CD4-positive, alpha-beta T cell treated with Interleukin-15 for 4 hours (primary cell): Measurements from ENCODE around the gene PROP1.
"Not testable (repeated sequence)": the region's sequence is repeated elsewhere in the genome, so short reads cannot be mapped to it uniquely, and the experiment has no call there.

Experiments
- DNase-seq: peaks from one replicate; pipeline ENCODE4 v3.0.0-alpha.2; 2020; ENCODE audit warnings: low spot score

Gene PROP1

DNA sequence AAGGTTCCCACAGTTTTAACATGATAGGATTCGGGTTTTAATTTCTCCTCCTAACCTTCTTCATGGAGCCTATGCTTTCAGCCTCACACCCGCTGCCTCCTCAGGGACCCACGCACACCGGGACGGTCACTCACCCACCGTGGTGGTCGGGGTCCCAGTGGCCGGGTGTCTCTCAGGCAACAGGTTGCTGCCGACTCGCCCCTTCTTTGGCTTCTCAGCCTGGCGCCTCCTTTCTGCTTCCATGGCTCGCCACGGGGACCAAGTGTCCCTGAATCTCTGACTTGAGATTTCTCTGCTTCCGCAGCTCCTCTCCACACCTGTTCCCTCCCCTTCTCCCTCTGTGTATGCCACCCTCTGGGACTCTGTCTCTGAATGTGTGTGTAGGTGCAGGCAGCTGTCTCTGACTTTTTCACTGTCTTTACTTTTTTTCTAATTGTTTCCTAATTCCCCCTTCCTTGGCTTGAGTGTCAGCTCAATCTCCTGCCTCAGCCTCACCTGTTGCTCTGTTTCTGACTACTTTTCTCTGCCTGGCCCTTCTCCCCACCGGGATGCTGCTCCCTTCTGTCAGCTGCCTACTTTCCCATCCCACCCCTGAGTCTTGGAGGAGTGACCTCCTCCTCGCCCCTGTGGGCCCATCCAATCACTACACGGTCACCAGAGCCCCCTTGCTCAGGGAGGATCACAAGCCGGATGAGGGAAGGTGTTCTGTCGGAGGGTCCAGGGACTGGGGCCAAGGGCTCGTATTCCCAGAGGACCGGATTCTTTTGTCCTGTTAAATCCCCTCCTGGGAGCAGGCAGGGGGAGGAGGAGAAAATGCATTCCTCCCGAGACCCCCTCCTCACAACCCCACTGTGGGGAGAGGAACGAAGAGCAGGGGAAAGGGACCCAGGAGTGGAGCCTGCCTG, at the start of gene PROP1:
PROP1 (minus strand) TSS at position 552 of the 905 bp plus-strand sequence; CDS start at position 243, 309 bp downstream.
- DNase-seq, result no peak

DNA sequence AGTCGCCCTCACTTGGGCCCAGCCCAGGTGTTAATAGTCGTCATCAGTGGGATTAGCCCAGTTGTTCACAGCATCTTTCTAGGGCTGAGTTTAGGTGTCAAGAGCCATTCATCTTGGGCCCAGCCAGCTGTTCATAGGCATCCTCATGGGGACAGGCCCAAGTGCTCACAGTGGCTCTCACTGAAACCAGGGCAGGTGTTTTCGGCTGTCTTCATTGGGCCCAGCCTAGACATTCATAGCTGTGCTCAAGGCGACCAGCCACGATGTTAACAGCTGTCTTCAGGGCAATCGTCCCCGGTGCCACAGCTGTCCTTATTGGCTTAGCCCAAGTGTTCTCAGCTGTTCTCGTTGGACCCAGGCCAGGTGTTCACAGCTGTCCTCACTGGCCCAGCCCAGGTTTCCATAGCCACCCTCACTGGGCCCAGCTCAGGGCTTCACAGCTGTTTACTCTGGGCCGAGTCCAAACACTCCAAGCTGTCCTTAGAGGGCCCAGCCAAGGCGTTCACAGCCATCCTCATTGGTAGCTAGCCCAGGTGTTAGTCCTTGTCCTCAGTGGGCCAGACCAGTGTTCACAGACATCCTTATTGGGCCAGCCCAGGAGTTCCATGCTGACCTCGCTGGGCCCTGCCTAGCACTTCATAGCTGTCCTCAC, 23.5 kb upstream of the PROP1 start:
- not testable (repeated sequence) for DNase-seq

DNA sequence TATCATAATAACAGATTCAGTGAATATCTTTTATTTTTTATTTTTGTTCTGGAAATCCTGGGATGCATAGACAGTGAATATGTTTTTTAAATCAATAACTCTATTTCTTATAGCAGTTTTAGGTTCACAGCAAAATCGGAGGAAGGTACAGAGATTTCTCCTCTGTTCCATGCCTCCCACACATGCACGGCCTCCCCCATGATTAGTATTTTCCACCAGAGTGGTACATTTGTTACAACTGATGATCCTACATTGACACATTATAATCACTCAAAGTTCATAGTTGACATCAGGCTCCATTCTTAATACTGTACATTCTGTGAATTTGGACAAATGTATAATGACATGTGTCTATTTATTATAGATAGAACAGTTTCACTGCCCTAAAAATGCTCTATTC, 16.7 kb upstream of the PROP1 start:
- not testable (repeated sequence) for DNase-seq

DNA sequence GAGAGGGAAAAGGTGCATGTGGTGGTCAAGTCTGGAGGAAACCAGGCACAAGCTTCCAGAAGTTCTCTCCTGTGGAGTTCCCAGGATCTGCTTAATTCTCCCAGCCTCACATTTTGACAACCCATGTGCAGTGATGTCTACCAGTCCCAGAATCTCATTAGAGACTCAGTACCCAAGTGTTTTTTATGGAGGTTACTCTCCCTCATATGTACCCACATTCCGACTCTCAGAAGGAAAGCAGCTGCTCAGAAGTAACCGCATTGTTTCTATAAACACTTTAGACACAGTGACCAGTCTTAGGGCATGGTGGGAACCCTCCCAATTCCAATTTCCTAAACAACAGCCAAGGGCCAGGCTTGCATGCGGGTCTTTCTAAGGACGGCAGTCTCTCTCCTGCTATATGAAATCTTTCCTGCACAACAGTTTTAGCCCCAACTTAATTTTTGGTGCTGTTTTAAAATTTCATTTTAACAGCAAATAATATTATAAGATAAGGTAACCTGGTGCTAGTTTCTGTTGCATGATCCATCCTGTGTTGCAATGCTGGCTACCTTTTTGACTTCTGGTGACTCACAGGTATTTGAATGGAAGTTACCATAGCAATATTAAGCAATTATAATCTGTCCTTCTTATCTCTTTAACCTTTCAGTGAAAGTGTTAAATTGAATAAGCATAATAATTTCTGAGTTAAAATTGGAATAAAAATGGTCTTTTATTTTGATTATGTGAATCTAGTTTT, 15.9 kb upstream of the PROP1 start:
- not testable (repeated sequence) for DNase-seq

DNA sequence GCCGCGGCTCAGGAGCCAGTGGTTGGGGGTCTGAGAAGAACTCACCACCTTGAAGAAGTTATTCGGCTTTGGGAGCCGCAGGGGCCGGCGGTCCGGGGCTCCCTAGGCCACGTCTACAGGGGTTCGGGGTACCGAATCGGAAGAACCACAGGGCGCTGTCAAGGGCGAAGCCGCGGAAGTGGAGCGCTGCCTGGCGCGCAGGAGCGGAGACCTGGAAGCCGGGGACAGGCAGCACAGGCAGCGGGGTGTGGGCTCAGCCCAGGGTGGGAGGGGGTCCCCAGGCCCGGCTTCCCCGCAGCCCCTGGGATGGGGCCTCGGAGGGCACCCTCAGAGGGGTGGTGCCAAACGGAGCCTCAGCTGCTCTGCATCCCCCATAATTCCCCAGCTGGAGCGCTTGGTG, 11.2 kb upstream of the PROP1 start:
- not testable (repeated sequence) for DNase-seq

DNA sequence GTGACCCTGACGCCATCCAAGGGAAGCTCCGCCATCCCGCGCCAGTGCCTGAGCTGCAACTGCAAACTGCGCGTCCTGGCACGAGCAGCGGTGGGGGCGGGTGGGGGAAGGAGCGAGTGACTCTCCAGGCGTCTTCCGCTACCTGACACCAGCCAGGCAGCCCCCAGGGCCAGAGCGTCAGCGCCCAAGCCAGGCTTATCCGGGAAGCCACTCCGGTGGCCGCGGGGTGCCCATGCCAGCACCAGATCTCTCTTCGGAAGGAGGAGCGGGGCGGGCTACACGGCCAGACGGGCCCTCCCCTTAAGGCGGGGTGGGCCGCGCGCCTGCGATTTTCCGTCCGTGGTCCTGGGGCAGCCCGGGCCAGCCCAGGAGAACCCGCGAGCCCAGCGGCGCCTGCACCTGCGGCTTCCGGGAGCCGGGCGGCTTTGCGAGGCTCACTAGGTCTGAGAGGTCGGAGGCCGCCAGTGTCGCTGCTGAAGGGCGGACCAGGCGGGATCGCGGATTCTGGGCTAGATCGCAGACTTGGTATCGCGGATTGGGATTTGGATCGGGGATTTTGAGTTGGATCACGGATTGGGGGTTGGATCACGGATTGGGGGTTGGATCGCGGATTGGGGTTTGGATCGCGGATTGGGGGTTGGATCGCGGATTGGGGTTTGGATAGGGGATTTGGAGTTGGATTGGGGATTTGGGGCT, 10.6 kb upstream of the PROP1 start:
- not testable (repeated sequence) for DNase-seq

DNA sequence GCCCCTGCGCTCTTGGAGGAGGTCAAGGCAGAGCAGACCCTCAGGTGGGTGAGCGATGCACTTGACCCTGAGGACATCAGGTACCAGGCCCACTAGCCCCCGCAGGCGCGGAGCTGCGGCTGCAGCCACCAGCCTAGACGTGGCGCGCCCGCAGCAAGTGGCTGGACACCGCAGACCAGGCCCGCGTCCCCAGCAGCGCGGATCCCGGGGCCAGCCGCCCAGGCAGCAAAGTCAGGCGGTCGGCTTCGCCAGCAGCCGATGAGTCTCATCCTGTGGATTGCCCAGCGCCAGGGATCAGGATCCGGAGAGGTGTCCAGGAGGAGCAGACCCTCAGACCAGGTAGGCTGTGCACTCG, 10.1 kb upstream of the PROP1 start:
- DNase-seq, result not testable (repeated sequence)

DNA sequence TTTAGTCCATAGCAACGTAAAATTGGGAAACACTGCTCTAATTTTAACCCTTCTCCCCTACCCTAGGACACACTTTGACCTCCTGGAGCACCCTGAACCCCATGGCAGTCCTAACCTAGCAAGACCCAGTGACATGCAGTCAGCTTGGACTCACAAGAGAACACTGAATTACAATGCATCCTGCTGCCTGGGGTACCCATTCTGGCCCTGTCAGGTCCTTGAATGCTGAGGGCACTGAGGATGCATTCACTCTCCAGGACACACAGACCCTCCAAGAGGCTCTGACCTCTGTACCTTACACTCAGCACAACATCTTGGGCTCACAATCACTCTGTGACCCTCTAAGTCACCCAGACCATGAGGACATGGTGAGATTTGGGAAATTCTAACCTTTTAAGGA, 1.8 kb upstream of the PROP1 start:
- DNase-seq, result no peak

DNA sequence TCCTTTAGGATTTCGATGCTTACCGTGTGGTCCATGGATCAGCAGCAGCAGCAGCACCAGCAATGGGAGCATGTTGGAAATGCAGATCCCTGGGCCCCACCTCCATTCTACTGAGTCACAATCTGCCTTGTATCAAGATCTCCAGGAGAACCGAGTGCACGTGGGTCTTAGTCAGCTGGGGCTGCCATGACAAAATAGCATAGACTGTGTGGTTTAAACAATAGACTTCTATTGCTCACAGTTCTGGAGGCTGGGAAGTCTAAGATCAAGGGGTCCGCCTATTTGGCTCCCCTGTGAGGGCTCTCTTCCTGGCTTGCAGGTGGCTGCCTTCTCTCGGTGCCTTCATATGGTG, 1.3 kb upstream of the PROP1 start:
- DNase-seq, result no peak

DNA sequence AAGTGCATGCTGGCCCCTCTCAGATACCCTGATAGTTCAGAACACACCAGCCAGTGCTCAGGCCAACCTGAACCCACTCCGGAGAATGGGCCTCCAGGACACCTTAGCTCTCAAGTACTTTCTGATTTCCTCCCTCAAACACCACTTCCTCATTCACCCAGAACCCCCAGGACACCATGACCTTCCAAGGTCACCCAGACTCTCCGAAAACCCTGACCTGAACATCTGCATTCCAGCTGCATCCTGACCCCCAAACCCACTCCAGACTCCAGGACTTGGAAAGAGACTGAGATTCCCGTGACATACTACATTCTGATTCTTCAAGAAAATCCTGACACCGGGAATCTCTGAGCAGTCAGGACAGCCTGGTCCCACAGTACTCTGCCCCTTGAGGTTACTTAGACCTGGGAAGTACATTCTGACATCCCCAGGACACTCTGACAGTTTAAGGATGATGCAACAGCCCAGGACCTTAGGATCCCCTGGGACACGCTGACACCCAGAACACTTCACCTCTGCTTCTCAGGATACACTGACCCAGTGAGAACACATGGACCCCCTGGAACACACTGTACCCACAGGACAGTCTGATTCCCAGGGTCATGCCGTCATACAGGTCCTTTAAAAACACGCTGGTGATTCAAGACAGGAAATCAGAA, 747 bp upstream of the PROP1 start:
- no peak for DNase-seq

DNA sequence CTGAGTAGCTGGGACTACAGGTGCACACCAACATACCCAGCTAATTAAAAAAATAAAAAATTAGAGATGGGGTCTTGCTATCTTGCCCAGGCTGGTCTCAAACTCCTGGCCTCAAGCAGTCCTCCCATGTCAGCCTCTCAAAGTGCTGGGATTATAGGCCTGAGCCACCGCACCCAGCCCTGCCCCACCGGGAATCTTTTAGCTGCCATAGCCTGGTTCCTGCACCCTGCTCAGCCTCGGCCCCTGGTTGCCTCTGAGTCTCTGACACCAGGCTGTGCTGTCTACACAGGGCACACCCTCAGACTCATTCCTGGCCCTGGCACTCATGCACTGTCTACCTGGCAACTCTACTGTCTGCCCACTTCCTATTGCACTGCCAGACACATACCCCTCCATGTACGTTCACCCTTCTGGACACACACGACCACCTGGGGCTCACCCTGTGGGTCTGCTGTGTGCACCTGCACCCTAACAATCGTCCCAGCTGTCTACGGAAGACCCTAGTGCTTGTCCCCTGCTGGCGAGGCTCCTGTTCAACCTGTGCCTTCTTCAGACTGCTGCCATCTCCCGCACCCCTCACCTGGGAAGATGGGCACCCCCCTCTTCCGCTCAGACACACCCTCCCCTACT, 1.4 kb downstream of the PROP1 start:
- DNase-seq, result no peak

DNA sequence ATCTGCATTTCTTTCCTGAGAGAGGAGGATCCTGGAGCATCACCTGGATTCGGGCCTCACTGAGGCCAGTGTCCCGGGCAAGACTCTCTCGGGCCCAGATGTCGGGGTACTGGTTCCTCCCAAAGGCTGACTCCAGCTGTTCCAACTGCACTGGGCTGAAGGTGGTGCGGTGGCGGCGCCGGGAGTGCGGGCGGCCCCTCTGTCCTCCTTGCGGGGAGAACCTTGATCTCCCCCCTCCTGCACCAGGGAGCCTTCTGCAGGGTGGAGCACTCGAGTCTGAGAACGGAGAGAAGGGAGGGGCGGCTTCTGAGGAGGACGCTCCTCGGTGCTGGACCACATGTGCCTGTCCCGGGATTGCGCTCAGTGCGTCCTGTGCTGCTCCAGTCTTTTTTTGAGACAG, 2.0 kb downstream of the PROP1 start:
- DNase-seq, result no peak

DNA sequence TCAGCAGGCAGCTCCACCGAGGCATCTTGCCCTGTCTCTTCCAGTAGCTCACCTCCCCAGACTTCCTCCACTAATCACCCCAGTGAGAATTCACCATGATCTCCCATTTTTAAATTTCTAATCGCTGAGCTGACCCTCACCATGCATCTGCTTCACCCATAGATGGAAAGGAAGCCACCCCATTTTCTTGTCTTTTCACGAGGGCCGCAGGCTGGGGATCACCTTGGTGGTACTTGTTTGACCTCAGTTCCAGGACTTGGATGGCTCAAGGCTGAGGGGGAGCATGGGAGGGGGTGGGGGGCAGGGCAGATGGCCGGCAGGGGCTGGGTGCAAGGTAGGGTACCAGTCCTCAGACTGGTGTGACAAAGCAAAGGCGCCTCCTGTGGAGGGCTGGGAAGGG, 3.6 kb downstream of the PROP1 start:
- DNase-seq, result no peak

DNA sequence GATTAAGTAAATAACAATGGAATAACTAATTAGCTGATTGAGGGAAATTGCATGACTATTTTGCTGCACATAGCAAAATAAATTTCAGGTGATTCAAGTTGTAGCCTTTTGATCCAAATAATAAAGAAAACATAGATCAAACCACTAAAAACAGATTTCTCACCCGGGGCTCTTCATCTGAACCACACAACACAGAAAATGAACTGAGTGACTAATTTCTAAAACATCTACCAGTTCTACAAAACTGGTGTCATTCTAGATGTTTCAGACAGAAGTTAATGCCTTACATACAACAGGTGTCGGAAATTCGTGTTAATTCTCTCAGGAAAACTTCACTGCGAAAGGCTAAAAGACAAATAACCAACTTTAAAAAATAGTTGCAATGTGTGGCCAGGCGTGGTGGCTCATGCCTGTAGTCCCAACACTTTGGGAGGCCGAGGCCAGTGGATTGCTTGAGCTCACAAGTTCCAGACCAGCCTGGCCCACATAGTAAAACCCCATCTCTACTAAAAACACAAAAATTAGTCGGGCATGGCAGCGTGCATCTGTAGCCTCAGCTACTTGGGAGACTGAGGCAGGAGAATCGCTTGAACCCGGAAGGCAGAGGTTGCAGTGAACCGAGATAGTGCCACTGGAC, 6.9 kb downstream of the PROP1 start:
- DNase-seq, result no peak

DNA sequence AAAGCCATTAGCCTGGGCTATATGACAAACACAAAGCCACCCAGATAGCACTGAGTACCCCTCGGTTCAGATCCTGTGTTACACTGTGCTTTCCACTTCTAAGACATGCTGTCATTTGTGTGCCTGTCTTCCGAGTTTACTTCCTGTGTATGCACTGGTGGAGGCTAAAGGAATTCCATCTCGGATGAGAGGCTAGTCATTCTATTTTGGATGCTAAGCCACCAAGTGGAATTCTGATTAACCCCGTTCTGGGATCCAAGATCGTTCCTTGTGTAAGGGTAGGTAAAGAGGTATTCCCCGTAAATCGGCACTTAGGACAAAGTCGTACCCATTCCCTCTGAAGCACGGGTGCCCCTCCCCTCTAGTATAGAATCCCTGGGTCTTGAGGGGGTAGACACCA, 8.7 kb downstream of the PROP1 start:
- DNase-seq, result no peak

DNA sequence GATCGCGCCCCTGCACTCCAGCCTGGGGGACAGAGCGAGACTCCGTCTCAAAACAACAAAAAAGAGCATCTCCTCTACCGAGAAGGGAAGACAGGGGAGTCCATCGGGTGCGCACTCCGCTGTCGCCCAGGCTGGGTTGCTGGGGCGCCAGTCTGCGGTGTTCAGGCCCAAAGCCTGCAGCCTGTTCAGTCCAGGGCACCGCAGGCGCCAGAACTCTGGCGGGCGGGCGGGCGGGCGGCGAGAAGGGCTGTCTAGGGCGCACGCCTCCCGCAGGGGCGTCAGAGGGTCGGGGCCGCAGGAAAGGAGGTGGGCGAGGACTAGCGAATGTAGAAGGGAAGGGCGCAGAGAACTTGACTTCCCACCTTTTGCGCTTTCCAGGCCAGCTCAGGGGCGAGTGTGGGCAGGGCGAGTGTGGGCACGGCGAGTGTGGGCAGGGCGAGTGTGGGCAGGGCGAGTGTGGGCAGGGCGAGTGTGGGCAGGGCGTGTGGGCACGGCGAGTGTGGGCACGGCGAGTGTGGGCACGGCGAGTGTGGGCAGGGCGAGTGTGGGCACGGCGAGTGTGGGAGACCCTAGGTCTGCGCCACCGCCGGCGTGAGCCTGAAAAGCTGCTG, 10.5 kb downstream of the PROP1 start:
- no peak for DNase-seq

DNA sequence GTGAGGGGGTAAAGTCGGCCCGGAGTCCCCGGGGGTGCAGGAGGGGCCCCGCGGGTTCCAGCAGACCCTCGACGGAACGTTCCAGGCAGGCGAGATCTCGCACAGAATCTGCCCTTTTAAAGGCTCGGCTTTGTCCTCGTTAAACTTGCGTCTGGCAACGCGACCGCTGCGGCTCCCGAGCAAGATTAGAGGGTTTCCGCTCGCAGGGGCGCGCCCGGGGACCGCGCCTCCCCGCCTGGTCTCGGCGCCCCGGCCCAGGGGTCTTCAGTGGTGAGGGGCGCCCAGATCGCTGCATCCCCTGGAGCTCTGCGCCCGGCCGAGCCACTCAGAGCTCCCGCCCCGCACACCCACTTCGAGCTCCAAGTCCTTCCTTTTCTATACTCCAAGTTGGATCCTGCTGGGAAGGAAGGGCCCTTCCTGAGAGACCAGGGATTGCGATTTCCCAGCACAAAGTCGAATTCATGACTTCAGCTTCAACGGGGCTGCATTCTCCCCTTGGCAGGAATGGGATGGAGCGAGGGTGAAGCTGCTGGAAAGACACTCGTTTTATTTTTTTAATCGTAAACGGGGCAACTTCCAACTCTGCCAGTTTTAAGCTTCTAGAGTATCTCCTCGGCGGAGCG, 11.3 kb downstream of the PROP1 start:
- DNase-seq, result no peak

DNA sequence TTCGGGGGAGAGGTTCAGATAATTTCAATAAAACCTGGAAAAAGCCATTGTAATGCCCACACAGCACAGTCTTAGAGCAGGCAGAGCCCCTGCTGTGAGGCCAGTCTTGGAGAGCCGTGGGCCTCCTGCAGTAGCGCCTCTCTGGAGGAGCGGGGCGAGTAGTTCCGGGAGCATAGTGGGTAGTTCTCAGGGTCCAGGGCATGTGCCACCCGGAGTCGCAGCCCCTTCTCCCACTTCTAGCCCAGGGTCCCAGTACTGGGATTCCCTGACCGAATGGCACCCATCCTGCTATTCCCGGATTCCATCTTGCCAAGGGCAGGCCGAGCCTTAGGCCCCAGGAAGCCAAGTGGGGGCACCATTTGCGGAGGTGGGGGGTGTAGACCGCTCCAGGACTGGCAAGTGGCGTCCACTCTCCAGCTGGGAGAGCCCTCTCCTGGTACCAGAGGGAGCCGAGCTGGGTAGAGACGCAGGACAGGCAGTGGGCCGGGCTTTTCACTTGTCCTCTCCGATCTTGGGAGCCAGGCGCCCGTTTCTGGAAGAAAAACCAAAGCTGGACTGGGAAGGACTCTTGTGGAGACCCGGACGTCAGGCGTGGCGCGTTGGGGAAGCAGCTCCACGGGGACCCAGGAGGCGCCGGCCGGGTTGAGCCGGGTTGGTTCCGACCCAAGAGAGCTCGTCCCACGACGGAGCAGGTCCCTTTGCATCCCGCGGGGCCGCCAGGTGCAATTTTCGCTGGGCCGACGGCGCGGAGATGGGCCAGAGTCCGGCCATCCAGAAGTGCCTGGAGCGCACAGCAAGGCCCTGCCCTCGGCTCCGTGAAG, 12.1 kb downstream of the PROP1 start:
- DNase-seq, result no peak

DNA sequence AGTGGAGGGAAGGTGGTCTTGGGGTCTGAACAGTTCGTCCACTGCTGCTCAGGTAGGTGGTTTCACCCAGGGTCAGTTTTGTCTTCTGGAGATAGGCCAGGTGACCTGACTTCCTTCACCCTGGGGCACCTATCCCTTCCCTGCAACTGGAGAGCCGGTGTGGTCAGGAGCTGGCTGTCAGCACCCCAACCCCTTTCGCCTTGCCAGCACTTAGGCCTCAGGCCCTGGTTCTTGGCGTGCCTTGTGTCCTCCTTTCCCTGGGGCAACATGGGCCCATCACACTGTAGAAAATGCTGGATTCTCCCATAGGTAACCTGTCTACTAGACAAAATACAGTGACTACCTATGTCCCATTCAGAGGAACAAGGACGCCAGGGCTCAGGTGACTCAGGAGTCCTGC, 13.1 kb downstream of the PROP1 start:
- no peak for DNase-seq
